ENCODE data around the gene TENM4.
A peak's percentile ranks its signal among the peaks of the same experiment; 100 is the strongest.

Gene TENM4

DNA sequence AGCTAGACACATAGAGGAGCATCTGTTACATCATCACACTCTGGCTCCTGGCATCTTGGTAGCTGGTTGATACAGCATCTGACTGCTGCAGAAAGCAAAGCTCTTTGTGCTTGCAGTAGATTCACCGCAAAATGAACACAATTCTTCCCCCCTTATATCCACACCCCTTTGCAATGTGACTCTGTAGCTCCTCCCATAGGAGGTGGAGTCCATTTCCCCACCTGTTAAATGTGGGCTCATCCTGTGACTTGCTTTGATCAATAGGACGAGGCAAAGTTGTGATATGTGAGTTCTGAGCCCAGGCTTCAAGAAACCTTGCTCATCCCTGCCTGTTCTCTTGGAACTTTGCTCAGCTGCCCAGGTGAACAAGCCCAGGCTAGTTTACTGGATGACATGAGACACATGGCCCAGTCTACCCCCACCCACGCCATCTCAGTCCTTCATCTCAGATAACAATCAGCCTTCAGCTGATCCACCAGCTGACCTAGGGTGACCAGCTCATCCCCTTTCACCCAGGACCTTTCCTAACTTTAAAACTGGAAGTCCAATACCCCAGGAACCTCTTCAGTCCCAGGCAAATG, 272.2 kb downstream of the TENM4 start:
- TF ChIP-seq, protein P1, sequence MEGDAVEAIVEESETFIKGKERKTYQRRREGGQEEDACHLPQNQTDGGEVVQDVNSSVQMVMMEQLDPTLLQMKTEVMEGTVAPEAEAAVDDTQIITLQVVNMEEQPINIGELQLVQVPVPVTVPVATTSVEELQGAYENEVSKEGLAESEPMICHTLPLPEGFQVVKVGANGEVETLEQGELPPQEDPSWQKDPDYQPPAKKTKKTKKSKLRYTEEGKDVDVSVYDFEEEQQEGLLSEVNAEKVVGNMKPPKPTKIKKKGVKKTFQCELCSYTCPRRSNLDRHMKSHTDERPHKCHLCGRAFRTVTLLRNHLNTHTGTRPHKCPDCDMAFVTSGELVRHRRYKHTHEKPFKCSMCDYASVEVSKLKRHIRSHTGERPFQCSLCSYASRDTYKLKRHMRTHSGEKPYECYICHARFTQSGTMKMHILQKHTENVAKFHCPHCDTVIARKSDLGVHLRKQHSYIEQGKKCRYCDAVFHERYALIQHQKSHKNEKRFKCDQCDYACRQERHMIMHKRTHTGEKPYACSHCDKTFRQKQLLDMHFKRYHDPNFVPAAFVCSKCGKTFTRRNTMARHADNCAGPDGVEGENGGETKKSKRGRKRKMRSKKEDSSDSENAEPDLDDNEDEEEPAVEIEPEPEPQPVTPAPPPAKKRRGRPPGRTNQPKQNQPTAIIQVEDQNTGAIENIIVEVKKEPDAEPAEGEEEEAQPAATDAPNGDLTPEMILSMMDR (IDR thresholded peaks at IDR 0.05; ENCODE audit: borderline replicate concordance, insufficient read depth, low read depth, low read length): no peak
- no peak overlapping the region for H3K4me3 ChIP-seq (ENCODE audit: low read depth, low read length)

DNA sequence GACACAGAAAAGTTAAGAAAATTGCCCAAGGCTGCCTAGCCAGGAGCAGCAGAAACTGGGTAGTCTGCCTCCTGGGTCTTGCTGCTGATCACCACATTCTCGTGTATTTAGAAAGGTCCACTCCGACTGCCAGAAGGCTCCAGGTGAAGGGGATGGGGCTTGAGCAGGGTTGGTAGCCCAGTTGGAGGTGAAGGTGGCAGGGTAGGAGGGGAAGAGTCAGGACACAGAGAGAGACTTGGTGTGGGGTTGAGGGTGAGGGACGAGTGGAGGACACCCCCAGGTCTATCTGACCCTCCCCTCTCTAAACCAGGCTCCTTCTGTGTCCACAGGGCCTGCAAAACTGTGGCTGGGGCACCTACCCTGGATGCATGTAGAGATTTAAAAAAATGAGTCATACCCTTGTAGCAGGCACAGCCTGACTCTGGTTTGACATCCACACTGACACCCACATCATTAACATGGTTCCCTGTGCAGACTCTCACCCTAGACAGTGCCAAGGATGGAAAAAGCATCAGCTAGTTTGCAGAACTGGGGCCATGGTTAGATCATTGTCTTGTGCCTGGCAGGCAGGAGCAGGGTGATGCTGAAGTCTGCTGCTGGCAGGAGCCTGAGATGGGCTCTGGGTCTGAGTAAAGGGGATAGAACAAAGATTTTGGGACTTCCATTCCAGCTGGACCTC, 273.2 kb downstream of the TENM4 start:
- TF ChIP-seq, protein P1 (IDR thresholded peaks at IDR 0.05; ENCODE audit: borderline replicate concordance, insufficient read depth, low read depth, low read length): no peak
- H3K4me3 ChIP-seq (ENCODE audit: low read depth, low read length): no peak overlapping the region

DNA sequence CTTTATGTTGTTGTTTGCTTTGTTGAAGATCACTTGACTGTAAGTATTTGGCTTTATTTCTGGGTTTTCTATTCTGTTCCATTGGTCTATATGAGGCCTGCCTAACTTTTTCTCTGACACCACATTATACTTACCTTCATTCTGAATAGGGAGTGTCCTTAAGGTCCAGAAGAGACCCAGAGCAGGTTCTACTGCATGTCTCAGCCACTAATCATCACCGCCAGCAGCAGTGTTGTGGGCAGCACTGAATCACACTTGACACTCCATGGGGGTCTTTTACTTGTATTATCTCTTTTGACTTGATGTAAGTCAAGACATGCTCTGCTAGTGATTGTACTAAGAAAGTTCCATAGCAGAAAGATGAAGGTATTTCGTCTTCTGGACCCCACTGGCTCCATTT, 274.9 kb downstream of the TENM4 start:
- no peak overlapping the region for H3K4me3 ChIP-seq (ENCODE audit: low read depth, low read length)
- TF ChIP-seq, protein P1 (IDR thresholded peaks at IDR 0.05; ENCODE audit: borderline replicate concordance, insufficient read depth, low read depth, low read length): no peak

DNA sequence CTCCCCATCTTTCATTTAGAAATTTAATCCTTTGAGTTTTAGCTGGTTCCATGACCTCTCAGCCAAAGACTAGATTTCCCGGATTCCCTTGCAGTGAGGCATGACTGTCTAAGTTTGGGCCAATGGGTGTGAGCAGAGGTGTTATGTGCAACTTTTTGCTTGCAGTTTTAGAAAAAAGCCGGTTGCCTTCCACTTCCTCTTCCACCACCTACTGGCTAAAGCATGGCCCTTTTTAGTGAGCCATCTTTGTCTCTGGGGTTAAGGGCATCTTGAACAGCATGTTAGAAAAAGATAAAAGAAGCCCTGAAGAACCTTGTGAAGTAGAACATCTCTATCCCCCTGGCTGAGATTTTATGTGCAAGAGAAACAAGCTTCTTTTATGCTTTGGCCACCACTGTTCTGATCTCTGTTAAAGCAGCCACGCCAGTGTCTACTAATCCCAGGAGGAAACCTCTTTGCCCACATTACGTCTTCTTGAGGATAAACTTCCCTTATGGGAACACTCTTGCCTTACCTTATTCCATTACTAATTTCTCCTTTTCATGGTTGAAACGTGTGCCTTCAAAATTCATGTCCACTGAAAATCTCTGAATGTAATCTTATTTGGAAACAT, 279.9 kb downstream of the TENM4 start:
- no peak overlapping the region for H3K4me3 ChIP-seq (ENCODE audit: low read depth, low read length)
- TF ChIP-seq, protein P1 (IDR thresholded peaks at IDR 0.05; ENCODE audit: borderline replicate concordance, insufficient read depth, low read depth, low read length): peak; percentile 62

DNA sequence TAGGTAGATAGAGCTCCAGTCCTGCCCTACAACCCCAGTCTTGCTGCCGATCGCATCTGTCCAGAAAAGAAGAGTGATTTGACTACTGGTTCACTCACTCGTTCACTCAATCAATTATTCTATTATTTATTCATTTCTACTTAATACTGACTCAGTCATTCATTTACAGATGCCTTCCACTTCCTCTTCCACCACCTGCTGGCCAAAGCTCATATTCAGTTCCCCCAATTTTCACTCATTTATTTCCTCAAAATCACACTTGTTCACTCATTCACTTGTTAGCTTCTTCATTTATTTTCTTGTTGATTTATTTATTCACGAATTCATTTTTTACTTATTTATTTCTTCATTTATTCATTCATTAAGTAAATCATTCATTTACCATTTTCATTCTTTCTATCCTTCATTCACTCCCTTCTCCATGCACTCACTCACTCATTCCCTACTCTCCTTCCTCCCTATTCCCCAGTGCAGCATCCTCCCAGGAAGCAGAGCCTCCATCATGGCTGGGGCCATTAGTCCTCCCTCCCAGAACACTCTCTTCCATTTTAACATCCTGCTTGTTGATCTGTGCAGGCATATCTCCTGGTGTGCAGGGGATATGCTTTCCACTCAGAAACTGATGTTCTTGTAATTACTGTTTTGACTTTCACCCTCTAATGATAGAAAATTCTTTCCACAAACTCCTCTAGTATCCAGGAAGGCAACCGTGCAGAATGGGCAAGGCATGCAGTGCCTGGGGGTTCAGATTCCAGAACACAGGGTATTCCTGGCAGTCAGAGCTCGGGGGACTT, 281.0 kb downstream of the TENM4 start:
- H3K4me3 ChIP-seq (ENCODE audit: low read depth, low read length): no peak overlapping the region
- TF ChIP-seq, protein P1 (IDR thresholded peaks at IDR 0.05; ENCODE audit: borderline replicate concordance, insufficient read depth, low read depth, low read length): no peak

DNA sequence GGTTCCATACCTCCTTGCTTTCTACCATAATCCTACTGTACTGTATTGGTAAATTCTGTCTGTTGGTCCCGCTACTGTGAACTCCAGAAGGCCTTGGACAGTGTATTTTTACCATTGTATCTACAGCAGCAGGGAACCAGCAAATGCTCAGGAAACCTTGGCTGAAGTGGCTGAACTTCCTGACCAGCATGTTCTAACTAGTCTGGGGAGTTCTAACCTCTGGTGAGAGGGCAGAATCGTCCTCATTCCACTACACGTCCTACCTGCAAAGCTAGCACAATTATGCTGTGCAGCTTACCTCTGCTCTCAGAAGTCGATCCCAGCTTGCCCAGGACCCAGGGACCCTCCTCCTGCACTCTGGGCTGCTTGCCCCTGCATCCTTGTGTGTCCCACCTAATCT, 283.1 kb downstream of the TENM4 start:
- TF ChIP-seq, protein P1 (IDR thresholded peaks at IDR 0.05; ENCODE audit: borderline replicate concordance, insufficient read depth, low read depth, low read length): no peak
- H3K4me3 ChIP-seq (ENCODE audit: low read depth, low read length): no peak overlapping the region

All from GM12875 (cell line).